Measurements from ENCODE around the gene GPN3.
A peak's percentile ranks its signal among the peaks of the same experiment; 100 is the strongest.
"Not testable (repeated sequence)": the region's sequence is repeated elsewhere in the genome, so short reads cannot be mapped to it uniquely, and the experiment has no call there.

Gene GPN3

GRCh38 chr12:110436231-110436630 lies 31.8 kb downstream of the GPN3 start:
- no peak for DNase-seq

GRCh38 chr12:110431957-110432587 lies 36.0 kb downstream of the GPN3 start:
- DNase-seq: no peak

GRCh38 chr12:110429676-110430075 lies 38.4 kb downstream of the GPN3 start:
- DNase-seq: not testable (repeated sequence)

GRCh38 chr12:110426406-110426805 lies 41.7 kb downstream of the GPN3 start:
- no peak for DNase-seq

- no peak for DNase-seq
Measured at GRCh38 chr12:110424237-110424636, 43.8 kb downstream of the GPN3 start.

GRCh38 chr12:110421701-110422100 lies 46.4 kb downstream of the GPN3 start:
- DNase-seq: no peak

- DNase-seq: no peak
Measured at GRCh38 chr12:110421159-110421661, 46.8 kb downstream of the GPN3 start.

- not testable (repeated sequence) for DNase-seq
Measured at GRCh38 chr12:110420644-110421043, 47.4 kb downstream of the GPN3 start.

GRCh38 chr12:110417113-110417512 lies 50.9 kb downstream of the GPN3 start:
- DNase-seq: not testable (repeated sequence)

GRCh38 chr12:110410086-110410485 lies 58.0 kb downstream of the GPN3 start:
- DNase-seq: not testable (repeated sequence)

- not testable (repeated sequence) for DNase-seq
Measured at GRCh38 chr12:110405126-110405662, 62.9 kb downstream of the GPN3 start.

GRCh38 chr12:110403976-110404682 lies 63.9 kb downstream of the GPN3 start:
- peak; percentile 85 for DNase-seq

GRCh38 chr12:110403146-110403975 lies 64.7 kb downstream of the GPN3 start, which contains the start of gene ANAPC7:
ANAPC7 (minus strand) TSS chr12:110403708; CDS start chr12:110403627, 81 bp downstream.
- peak; percentile 90 for DNase-seq

Measured in CD4-positive, alpha-beta T cell treated with Interleukin-17A for 1 hour (primary cell).